IMR-90 (cell line): ENCODE results near the gene CD151. TPM values are rescaled to one million over a fixed set of nuclear protein-coding genes. Genes with fewer than 3 reads are reported as not detected.

Experiments used
- ATAC-seq: fragments of 200-7000 bp; cut with Tn5 transposase; 2 replicates; pipeline ENCODE4 v1.9.1; 2020; ENCODE audit warnings: low read depth, mild to moderate bottlenecking, moderate library complexity
- BruUV-seq: library from RNA; stranded (reverse); fragments of 400-500 nt; replicated peaks from 2 replicates; lab custom pipeline; 2021; lab: Mats Ljungman, UMichigan
- CTCF ChIA-PET: fragments of 300-600 bp; formaldehyde crosslinking; extraction: SDS; loops from one replicate; lab custom pipeline; 2021; ENCODE audit warnings: antibody characterized with exemption; lab: Yijun Ruan, JAX
- POLR2A ChIA-PET: fragments of 300-600 bp; sonication (Branson Sonifier 250); formaldehyde crosslinking; loops from one replicate; lab custom pipeline; 2022; ENCODE audit warnings: antibody characterized with exemption; ENCODE audit not compliant: unreplicated experiment; lab: Charles Lee
- DNase-seq: peaks from one replicate; pipeline ENCODE4 v3.0.0; 2013
- H2AFZ ChIP-seq: replicated peaks from 2 replicates; pipeline ENCODE3; 2013; ENCODE audit warnings: low read length, mild to moderate bottlenecking; ENCODE audit not compliant: poor library complexity
- H2AK5ac ChIP-seq: 2 replicates; pipeline ENCODE4 v1.6.1; 2013; ENCODE audit warnings: low read depth, low read length, inconsistent platforms
- H2AK9ac ChIP-seq: replicated peaks from 2 replicates; pipeline ENCODE3; 2013; ENCODE audit warnings: mild to moderate bottlenecking, low read depth, low read length, moderate library complexity; ENCODE audit not compliant: poor library complexity
- H2BK120ac ChIP-seq: 2 replicates; pipeline ENCODE4 v1.6.1; 2013; ENCODE audit warnings: low read depth, low read length, inconsistent platforms
- H2BK15ac ChIP-seq: 3 replicates; pipeline ENCODE4 v1.6.1; 2013; ENCODE audit warnings: low read depth, low read length, inconsistent platforms
- H2BK20ac ChIP-seq: 2 replicates; pipeline ENCODE4 v1.6.1; 2013; ENCODE audit warnings: low read depth, mild to moderate bottlenecking, inconsistent platforms, low read length, moderate library complexity
- H2BK5ac ChIP-seq: 2 replicates; pipeline ENCODE4 v1.6.1; 2013; ENCODE audit warnings: mild to moderate bottlenecking, low read depth, low read length, inconsistent platforms; ENCODE audit not compliant: poor library complexity, severe bottlenecking
- H3K14ac ChIP-seq: replicated peaks from 2 replicates; pipeline ENCODE4 v1.6.1; 2013; ENCODE audit warnings: low read depth, low read length, inconsistent platforms
- H3K18ac ChIP-seq: 2 replicates; pipeline ENCODE4 v1.6.1; 2013; ENCODE audit warnings: low read depth, low read length, control low read depth
- H3K23ac ChIP-seq: 2 replicates; pipeline ENCODE4 v1.6.1; 2013; ENCODE audit warnings: low read depth, low read length, inconsistent platforms
- H3K27ac ChIP-seq: 2 replicates; pipeline ENCODE4 v1.5.1; 2013; ENCODE audit warnings: mild to moderate bottlenecking, control low read depth, low read length; ENCODE audit not compliant: insufficient read depth
- H3K27me3 ChIP-seq: 2 replicates; pipeline ENCODE4 v1.6.1; 2013; ENCODE audit warnings: low read length; ENCODE audit not compliant: control insufficient read depth, insufficient read depth
- H3K36me3 ChIP-seq: 2 replicates; pipeline ENCODE4 v1.6.1; 2013; ENCODE audit warnings: low read length, mixed read lengths; ENCODE audit not compliant: control insufficient read depth, insufficient read depth
- H3K4ac ChIP-seq: 2 replicates; pipeline ENCODE4 v1.6.1; 2013; ENCODE audit warnings: low read depth, low read length, inconsistent platforms
- H3K4me1 ChIP-seq: 2 replicates; pipeline ENCODE4 v1.6.1; 2013; ENCODE audit warnings: low read length, mixed read lengths; ENCODE audit not compliant: control insufficient read depth, insufficient read depth
- H3K4me2 ChIP-seq: 2 replicates; pipeline ENCODE4 v1.6.1; 2013; ENCODE audit warnings: low read depth, mild to moderate bottlenecking, control low read depth, low read length, moderate library complexity
- H3K4me3 ChIP-seq: 2 replicates; pipeline ENCODE4 v1.5.1; 2013; ENCODE audit warnings: low read depth, mild to moderate bottlenecking, control low read depth, low read length, moderate library complexity; ENCODE audit not compliant: insufficient read depth
- H3K56ac ChIP-seq: 2 replicates; pipeline ENCODE4 v1.6.1; 2013; ENCODE audit warnings: low read length, inconsistent platforms; ENCODE audit not compliant: insufficient read depth; ENCODE audit errors: extremely low read depth
- H3K79me1 ChIP-seq, 2 experiments: 2 replicates each; pipeline ENCODE4 v1.6.1; 2013; ENCODE audit warnings: low read length in 2 of 2, inconsistent platforms in 1 of 2, low read depth in 1 of 2
- H3K9ac ChIP-seq: 2 replicates; pipeline ENCODE4 v1.6.1; 2013; ENCODE audit warnings: low read depth, low read length, control low read depth
- H3K9me1 ChIP-seq: 2 replicates; pipeline ENCODE4 v1.6.1; 2013; ENCODE audit warnings: low read length, inconsistent platforms; ENCODE audit not compliant: insufficient read depth
- H3K9me3 ChIP-seq: 2 replicates; pipeline ENCODE4 v1.6.1; 2013; ENCODE audit warnings: low read length; ENCODE audit not compliant: control insufficient read depth, insufficient read depth
- H4K20me1 ChIP-seq: 2 replicates; pipeline ENCODE4 v1.6.1; 2013; ENCODE audit warnings: low read length, inconsistent platforms; ENCODE audit not compliant: insufficient read depth
- H4K5ac ChIP-seq: 2 replicates; pipeline ENCODE4 v1.6.1; 2013; ENCODE audit warnings: mild to moderate bottlenecking, low read depth, low read length, control low read depth
- H4K8ac ChIP-seq, 2 experiments: 2 replicates each; pipeline ENCODE4 v1.6.1; 2013; ENCODE audit warnings: low read depth in 2 of 2, low read length in 2 of 2, control low read depth in 1 of 2, inconsistent platforms in 1 of 2
- H4K91ac ChIP-seq: 2 replicates; pipeline ENCODE4 v1.6.1; 2013; ENCODE audit warnings: low read depth, low read length, inconsistent platforms; ENCODE audit not compliant: insufficient read depth
- CHD1 ChIP-seq: IDR thresholded peaks from 2 replicates; pipeline ENCODE4 v1.6.1; 2012; ENCODE audit warnings: low read depth, low read length, improper control_type of control experiment
- WGBS, 2 experiments: methylation state at CpG; one replicate each; pipeline versions ENCODE4 v1.1.5 to v1.1.7; 2013; ENCODE audit warnings: missing lambda C conversion rate in 2 of 2; ENCODE audit not compliant: insufficient read length in 1 of 2; ENCODE audit errors: extremely low coverage in 2 of 2; 5-methylcytosine and 5-hydroxymethylcytosine counted together
- dilution Hi-C: fragments of 300-500 bp; cut with HindIII; formaldehyde crosslinking; loops from one replicate; pipeline ENCODE4 v1.14.3; 2018; ENCODE audit warnings: low sequenced_read_pairs; ENCODE audit not compliant: unreplicated experiment
- in situ Hi-C: fragments of 300-500 bp; cut with MboI; formaldehyde crosslinking; loops from 3 replicates; pipeline ENCODE4 v1.14.3; 2019; ENCODE audit warnings: low sequenced_read_pairs, inconsistent platforms, mixed read lengths
- intact Hi-C: fragments of 100-400 bp; cut with micrococcal nuclease; formaldehyde crosslinking; loops from 2 replicates; pipeline ENCODE4 v1.10.0; 2022
- polyA plus RNA-seq, 3 experiments: library from polyadenylated mRNA; depleted of rRNA; stranded (reverse); fragments of >200 nt; gene quantifications; 2 replicates each; pipeline ENCODE4 v1.2.3, GENCODE V29; 2012; ENCODE audit warnings: low replicate concordance in 1 of 3
- total RNA-seq: library from RNA; depleted of rRNA; stranded (reverse); fragments of >200 nt; gene quantifications from 2 replicates; pipeline ENCODE4 v1.2.3, GENCODE V29; 2012

Gene CD151
- total and polyA plus RNA-seq, 2 of the 4 experiments (the other 2 are of a cell fraction): 1,150 to 1,267 TPM

- no peak overlapping the region for H4K5ac ChIP-seq
- intact Hi-C loops (no loop called here), dilution Hi-C loops (no loop called here), in situ Hi-C loops (no loop called here)
- H3K23ac ChIP-seq: no peak overlapping the region
- no peak for ATAC-seq
- CTCF ChIA-PET: no interaction called here
- DNase-seq: no peak
- no peaks in the 10 kb centered on the region for H3K27me3 ChIP-seq
- peaks cover 20% of the 10 kb centered on the region for H3K36me3 ChIP-seq
- H2AFZ ChIP-seq: no peak overlapping the region
- no peak for TF ChIP-seq CHD1
- H3K27ac ChIP-seq: no peak overlapping the region
- H3K9ac ChIP-seq: no peak overlapping the region
- no peak overlapping the region for H2BK15ac ChIP-seq
- no peaks in the 10 kb centered on the region for H3K9me3 ChIP-seq
- no peak overlapping the region for H3K4me3 ChIP-seq
- no peaks in the 10 kb centered on the region for H3K9me1 ChIP-seq
- no peak overlapping the region for H4K8ac ChIP-seq
- H3K4me2 ChIP-seq: no peak overlapping the region
- no peak overlapping the region for H2BK5ac ChIP-seq
- H3K79me1 ChIP-seq: peaks cover 18 to 87% of the 10 kb centered on the region in 2 experiments
- 89% methylated on average over 5 of the region's 7 CpGs; no CpG with 5 or more reads in 1 of the 2 experiments for WGBS, 2 experiments
- no peak overlapping the region for H3K56ac ChIP-seq
- H3K14ac ChIP-seq: no peak overlapping the region
- peaks cover 80% of the 10 kb centered on the region for H4K20me1 ChIP-seq
- no peak overlapping the region for H3K4ac ChIP-seq
- no peak overlapping the region for H3K18ac ChIP-seq
- peaks cover 20% of the 10 kb centered on the region for H3K4me1 ChIP-seq
- no peak overlapping the region for H4K91ac ChIP-seq
- no peak overlapping the region for H2AK5ac ChIP-seq
- H2BK20ac ChIP-seq: no peak overlapping the region
- POLR2A ChIA-PET: no interaction called here
- H2AK9ac ChIP-seq: no peak overlapping the region
- H2BK120ac ChIP-seq: no peak overlapping the region
- no TSS peak for BruUV-seq
Observed at GRCh38 chr11:855330-855674, 22.6 kb downstream of the CD151 start.
